NOMO-1 treated with dmso at 0.1 percent for 144 hours (cell line): Measurements from ENCODE around the gene OR2K2.
"Not testable (repeated sequence)": the region's sequence is repeated elsewhere in the genome, so short reads cannot be mapped to it uniquely, and the experiment has no call there.

ENCODE experiments used
- DNase-seq: peaks from one replicate; lab custom pipeline; 2025; ENCODE audit not compliant: unreplicated experiment; lab: John Stamatoyannopoulos, UW

The OR2K2 gene

GRCh38 chr9:111330124-111330523, at the start of gene OR2K2:
Gene OR2K2, minus strand, starts transcription at chr9:111330224. Its CDS starts 1,791 bp downstream, at chr9:111328433.
- no peak for DNase-seq

GRCh38 chr9:111375817-111376564, 46.0 kb upstream of the OR2K2 start:
- DNase-seq, result no peak

- DNase-seq, result no peak
Measured at GRCh38 chr9:111375062-111375461, 45.0 kb upstream of the OR2K2 start.

- no peak for DNase-seq
Measured at GRCh38 chr9:111372297-111372696, 42.3 kb upstream of the OR2K2 start.

GRCh38 chr9:111366978-111367377, 37.0 kb upstream of the OR2K2 start:
- no peak for DNase-seq

- DNase-seq, result no peak
Measured at GRCh38 chr9:111362526-111362925, 32.5 kb upstream of the OR2K2 start.

- DNase-seq, result no peak
Measured at GRCh38 chr9:111360881-111361280, 30.9 kb upstream of the OR2K2 start.

GRCh38 chr9:111356481-111357244, 26.6 kb upstream of the OR2K2 start:
- DNase-seq, result no peak

- no peak for DNase-seq
Measured at GRCh38 chr9:111352545-111352944, 22.5 kb upstream of the OR2K2 start.

- no peak for DNase-seq
Measured at GRCh38 chr9:111350556-111350955, 20.5 kb upstream of the OR2K2 start.

GRCh38 chr9:111349766-111350165, 19.7 kb upstream of the OR2K2 start:
- DNase-seq, result no peak

- no peak for DNase-seq
Measured at GRCh38 chr9:111348821-111349271, 18.8 kb upstream of the OR2K2 start.

- DNase-seq, result not testable (repeated sequence)
Measured at GRCh38 chr9:111334318-111334863, 4.4 kb upstream of the OR2K2 start.

- no peak for DNase-seq
Measured at GRCh38 chr9:111320631-111321030, 9.4 kb downstream of the OR2K2 start.

- DNase-seq, result no peak
Measured at GRCh38 chr9:111316796-111317195, 13.2 kb downstream of the OR2K2 start.

GRCh38 chr9:111305914-111306313, 24.1 kb downstream of the OR2K2 start:
- DNase-seq, result no peak

GRCh38 chr9:111304000-111304399, 26.0 kb downstream of the OR2K2 start:
- not testable (repeated sequence) for DNase-seq

- no peak for DNase-seq
Measured at GRCh38 chr9:111301195-111301594, 28.8 kb downstream of the OR2K2 start.

- no peak for DNase-seq
Measured at GRCh38 chr9:111300140-111300735, 29.8 kb downstream of the OR2K2 start.

GRCh38 chr9:111299599-111299966, 30.4 kb downstream of the OR2K2 start:
- DNase-seq, result not testable (repeated sequence)

- DNase-seq, result no peak
Measured at GRCh38 chr9:111298731-111299598, 31.1 kb downstream of the OR2K2 start.
